Measurements from ENCODE around the gene PRKCA.

PRKCA gene

GRCh38 chr17:66538776-66539175, 236.4 kb downstream of the PRKCA start:
- DNase-seq (ENCODE audit: low read depth in 1 of 2, low spot score in 1 of 2), result no peak

DNA sequence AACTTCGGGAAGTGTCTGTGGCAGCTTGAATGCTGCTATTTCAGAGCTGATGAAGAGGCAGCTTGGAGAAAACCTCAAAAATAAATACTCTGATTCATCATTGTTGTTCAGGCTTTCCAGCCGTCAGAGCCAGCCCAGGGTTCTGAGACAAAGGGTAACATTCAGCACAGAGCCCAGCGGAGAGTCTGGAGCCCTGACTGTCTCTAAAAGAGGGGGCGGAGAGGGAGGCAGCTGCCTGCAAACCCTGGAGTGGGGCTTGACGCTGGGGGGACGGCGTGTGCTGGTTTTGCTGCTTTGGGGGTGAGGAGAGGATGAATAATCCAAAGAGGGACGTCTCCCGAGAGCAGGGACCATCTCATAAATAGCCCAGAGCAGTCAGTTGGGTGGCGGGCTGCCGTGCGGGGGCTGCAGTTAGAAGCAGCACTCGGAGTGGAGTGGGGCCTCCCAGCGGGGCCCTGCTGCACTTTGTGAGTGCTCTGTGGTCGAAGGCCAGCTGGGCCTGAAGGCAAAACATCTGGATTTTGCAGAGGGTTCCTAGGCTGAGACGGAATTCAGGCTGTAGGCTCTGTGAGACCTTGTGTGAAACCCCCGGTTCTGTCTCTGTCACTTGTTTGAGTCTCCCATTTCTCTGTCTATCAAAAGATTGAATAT, 237.8 kb downstream of the PRKCA start:
- no peak for DNase-seq (ENCODE audit: low read depth in 1 of 2, low spot score in 1 of 2)

- DNase-seq (ENCODE audit: low read depth in 1 of 2, low spot score in 1 of 2), result no peak
Measured at GRCh38 chr17:66541461-66542128, 239.2 kb downstream of the PRKCA start.

DNA sequence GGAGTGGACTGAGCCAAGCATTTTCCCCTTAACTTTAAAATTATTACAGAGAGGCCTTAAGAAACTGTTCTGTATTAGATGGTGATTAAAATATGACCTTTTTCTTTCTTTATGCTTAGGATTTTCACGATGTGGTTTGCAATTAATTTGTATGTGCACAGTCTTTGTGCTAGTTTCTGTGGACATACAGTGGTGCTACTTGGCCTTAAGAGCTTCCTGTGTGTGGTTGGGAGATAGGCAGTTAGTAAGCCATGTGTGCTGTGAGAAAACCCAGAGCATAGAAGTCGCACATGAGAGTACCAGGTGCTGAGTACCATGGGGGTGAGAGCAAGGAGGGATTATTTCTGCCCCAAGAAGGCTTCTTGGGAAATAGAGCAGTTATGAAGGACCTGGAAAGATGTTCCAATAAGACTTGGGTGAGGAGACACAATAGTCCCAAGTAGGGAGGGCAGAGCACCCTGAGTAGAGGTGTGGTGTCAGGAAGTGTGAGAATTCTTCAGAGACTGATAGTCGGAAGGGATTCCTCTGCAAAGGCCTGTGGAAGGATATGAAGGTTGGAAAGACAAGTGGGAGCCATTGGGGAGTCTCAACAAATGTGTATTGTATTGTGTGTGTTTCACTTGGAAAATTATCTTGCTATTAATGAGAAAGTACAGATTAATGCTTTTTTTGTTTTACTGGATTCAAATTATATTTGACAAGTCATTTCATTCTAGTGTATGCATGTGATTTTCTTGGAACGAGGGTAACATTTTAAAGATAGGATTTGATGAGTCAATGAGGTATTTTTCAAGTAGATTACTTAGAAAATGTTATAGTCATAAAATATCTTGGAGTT, 239.9 kb downstream of the PRKCA start:
- DNase-seq (ENCODE audit: low read depth in 1 of 2, low spot score in 1 of 2), result no peak

DNA sequence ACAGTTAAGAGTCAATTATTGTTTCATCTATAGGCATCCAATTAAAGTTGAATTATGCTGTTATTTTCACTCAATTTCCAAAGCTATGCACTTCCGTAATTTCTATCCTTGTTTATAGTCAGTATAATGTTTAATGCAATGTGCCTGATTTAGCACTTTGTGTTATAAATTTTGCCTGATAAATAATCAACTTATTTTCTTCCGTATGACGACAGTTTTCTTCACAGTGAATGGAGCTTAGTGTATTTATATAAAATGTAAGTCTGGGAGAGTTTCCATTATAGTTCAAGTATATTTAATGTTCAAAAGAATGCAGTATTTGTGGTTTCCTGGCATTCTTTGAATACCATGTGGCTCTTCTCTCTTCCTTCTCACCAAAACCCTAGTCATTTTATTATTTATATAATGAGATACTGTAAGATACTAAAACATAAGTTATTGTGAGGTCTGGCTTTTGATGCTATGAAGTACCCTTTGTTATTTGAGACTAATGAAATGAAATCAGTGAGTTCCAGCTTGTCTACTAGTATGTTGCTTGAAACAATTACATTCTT, 240.6 kb downstream of the PRKCA start:
- DNase-seq (ENCODE audit: low read depth in 1 of 2, low spot score in 1 of 2), result no peak

GRCh38 chr17:66543526-66543925, 241.1 kb downstream of the PRKCA start:
- no peak for DNase-seq (ENCODE audit: low read depth in 1 of 2, low spot score in 1 of 2)

DNA sequence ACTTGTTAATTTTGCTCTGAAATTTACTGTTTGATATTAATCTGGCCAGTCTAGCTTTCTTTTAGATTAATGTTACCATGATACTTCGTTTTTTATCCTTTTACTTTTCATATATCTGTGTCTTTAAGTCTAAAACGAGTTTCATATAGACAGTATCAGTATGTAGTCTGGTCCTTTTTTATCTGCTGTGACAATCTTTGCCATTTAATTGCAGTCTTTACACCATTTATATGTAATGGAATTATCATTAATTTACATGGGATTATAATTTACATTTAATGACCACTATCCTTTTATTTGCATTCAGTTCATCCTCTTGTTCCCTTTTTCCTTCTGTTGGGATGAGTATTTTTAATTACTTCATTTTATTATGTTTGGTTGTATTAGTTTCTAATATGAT, 243.5 kb downstream of the PRKCA start:
- DNase-seq (ENCODE audit: low read depth in 1 of 2, low spot score in 1 of 2), result no peak

DNA sequence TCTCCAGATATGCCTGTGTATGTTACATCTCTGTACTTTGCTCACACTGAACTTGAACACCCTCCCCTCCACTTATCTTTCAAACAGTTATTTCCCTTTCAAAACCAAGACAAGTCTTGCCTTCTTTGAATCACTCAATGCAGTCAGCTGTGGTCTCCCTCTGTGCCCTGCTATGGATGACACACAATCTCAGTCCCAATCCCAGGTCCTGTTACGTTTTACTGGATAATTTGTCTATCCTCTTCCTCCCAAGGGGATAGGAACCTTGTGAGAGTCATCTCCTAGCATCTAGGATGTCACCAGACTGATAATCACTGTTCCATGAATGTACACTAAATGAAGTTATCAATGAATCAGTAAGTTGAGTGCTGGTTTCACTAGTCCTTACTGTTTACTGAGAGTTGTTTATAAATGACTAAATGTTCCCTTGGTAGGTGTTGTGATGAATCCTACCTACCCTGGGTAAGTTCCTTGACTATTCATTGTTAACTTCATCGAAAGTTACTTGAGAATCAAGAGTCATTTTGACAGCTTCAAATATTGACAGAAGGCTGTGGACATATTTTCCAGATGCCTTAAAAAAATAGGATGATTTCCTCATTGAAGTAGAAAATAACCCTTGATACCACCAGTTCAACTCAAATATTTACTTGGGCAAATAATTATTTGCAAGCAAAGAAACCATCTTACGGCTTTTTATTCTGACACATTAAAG, 244.9 kb downstream of the PRKCA start:
- DNase-seq (ENCODE audit: low read depth in 1 of 2, low spot score in 1 of 2), result no peak

DNA sequence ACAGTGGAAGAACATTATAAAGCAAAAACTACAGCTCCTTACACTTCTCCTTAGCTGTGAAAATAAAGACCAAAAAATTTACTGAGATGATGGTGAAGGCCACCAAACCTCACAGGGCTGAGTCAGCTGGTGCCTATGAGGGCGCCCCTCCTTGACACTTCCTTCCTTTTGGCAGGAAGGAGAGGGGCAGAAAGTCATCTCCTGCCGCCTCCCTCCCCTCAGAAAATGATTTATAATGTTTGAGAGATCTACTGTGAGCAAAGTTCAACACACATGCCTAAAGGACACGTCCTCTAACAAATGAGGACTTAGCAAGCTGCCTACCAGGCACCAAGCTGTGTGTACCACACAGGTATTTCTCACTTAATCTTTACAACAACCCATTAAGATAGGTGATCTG, 245.7 kb downstream of the PRKCA start:
- no peak for DNase-seq (ENCODE audit: low read depth in 1 of 2, low spot score in 1 of 2)

DNA sequence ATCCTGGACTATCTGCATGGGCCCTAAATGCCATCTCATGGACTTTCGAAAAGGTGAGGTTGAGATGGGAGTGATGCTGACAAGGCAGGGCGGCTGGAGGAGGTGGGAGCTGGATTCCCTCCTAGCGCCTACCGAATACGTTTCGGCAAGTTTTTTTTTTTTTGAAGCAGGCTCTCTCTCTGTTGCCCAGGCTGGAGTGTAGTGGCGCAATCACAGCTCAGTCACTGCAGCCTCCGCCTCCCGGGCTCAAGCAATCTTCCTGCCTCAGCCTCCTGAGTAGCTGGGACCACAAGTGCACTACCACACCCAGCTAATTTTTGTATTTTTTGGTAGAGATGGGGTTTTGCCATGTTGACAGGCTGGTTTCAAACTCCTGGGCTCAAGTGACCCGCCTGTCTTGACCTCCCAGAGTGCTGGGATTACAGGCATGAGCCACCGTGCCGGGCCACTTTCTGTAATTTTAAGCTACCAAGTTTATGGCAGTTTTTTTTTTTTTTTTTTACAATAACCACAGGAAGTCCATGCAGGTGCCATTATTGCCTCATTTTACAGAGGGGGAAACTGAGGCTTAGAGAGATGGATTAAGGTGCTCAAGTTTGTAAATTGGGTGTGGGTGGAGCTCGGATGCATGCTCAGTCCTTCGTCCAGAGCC, 246.4 kb downstream of the PRKCA start:
- DNase-seq (ENCODE audit: low read depth in 1 of 2, low spot score in 1 of 2), result no peak

- no peak for DNase-seq (ENCODE audit: low read depth in 1 of 2, low spot score in 1 of 2)
Measured at GRCh38 chr17:66549311-66549704, 246.9 kb downstream of the PRKCA start.

DNA sequence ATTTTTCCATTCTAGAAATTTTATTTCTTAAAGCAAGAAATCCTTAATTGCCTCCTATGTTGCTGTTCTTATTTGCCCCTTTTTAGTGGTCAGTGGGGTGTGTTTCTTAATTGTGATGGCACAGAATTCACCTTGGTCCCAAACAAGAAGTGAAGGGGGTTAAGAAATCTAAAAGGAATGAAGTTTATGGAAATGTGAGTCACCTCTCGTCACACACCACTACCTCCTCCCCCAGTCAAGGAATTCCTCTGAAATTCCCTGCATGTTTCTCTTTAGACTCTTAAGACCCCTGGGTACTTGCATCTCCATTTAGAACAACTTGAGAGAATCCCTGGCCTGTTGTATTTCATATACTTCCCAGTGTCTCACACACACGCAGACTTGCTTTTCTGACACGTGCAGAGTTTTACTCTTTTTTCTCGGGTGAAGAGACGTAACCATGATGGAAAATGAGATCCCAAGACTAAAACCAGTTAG, 247.4 kb downstream of the PRKCA start:
- DNase-seq (ENCODE audit: low read depth in 1 of 2, low spot score in 1 of 2), result no peak

GRCh38 chr17:66551839-66552238, 249.4 kb downstream of the PRKCA start:
- no peak for DNase-seq (ENCODE audit: low read depth in 1 of 2, low spot score in 1 of 2)

GRCh38 chr17:66552371-66552770, 250.0 kb downstream of the PRKCA start:
- DNase-seq (ENCODE audit: low read depth in 1 of 2, low spot score in 1 of 2), result no peak

DNA sequence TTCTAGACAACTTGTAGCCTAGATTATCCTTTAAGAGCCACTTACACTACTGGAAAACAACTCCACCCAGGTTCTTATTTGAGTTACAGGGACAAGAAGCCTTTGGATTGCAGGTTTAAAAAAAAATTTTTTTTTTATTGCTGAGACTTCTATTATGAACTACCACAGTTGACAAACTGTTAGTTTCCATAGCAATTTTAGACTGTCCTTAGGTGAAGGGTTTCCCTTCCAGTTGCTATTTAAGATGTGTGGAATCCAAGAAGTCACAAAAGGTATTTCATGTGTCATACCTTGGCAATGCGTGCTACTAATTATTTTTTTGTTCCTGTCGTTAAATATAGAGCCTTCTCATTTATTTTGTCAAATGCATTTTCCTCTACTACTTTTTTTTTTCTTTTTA, 253.2 kb downstream of the PRKCA start:
- DNase-seq (ENCODE audit: low read depth in 1 of 2, low spot score in 1 of 2), result no peak

GRCh38 chr17:66557200-66557599, 254.8 kb downstream of the PRKCA start:
- DNase-seq (ENCODE audit: low read depth in 1 of 2, low spot score in 1 of 2), result no peak

GRCh38 chr17:66557886-66558285, 255.5 kb downstream of the PRKCA start:
- DNase-seq (ENCODE audit: low read depth in 1 of 2, low spot score in 1 of 2), result no peak

DNA sequence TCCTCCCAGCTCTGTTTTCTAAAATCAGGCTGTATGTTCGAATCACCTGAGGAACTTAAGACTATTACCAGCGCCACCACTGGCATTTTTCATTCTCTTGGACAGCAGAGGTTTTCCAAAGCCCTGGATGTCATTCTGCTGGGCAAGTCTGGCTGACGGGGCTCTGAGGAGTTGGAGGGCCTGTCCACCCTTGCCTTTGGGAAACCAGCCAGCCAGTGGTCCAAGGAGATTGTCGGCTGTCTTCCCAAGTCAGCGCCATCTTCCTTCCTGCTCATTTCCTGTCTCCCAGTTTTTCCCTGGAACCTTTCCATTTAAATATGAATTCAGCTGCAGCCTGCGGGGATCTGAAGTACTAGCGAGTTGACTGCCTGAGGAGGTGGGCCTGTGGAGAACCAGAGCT, 258.3 kb downstream of the PRKCA start:
- DNase-seq (ENCODE audit: low read depth in 1 of 2, low spot score in 1 of 2), result no peak

DNA sequence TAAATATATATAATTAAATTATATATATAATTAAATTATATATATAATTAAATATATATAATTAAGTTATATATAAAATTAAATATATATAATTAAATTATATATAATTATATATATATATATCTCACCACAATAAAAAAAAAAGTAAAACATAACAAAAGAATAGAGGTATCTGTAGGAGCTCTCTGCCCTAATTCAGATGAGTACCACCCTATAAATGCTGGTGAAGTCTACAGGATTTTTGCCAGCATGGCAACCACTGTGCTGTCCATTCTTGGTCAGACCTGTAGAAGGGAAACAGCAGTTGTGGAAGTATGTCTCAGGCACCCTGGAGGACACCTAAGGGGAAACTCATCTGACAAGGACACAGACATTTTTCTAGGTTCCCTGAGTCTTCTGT, 259.7 kb downstream of the PRKCA start:
- no peak for DNase-seq (ENCODE audit: low read depth in 1 of 2, low spot score in 1 of 2)

GRCh38 chr17:66564992-66565465, 262.6 kb downstream of the PRKCA start:
- no peak for DNase-seq (ENCODE audit: low read depth in 1 of 2, low spot score in 1 of 2)

Measured in stimulated activated CD4-positive, alpha-beta T cell treated with anti-CD3 and anti-CD28 coated beads, Interleukin-15, amount 100 ng/mL, for 1 hour (primary cell).